ENCODE measurements around the gene ZNF644. TPM values are rescaled to one million over a fixed set of nuclear protein-coding genes. Genes with fewer than 3 reads are reported as not detected.
"Not testable (repeated sequence)": the region's sequence is repeated elsewhere in the genome, so short reads cannot be mapped to it uniquely, and the experiment has no call there.

The ZNF644 gene
- total and polyA plus RNA-seq, 3 experiments from 2014 or later: 49.4 to 50.7 (median 49.7) TPM

DNA sequence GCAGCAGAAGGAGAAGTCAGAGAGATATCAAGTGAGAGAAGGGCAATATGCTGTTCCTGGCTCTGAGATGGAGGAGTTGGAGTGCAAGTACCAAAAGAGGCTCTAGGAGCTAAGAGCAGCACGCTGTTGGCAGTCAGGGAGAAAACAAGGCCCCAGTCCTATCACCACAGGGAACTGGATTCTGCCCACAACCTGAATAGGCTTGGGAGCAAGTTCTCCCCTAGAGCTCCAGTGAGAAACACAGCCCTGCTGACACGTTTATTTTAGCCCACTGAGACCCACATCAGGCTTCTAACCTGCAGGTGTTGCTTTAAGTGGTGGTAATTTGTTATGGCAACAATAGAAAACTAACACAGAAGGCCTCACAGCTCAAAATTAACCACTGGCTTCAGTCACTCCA is 31.8 kb upstream of the ZNF644 start:
- H3K27me3 ChIP-seq (ENCODE audit: insufficient read depth, low read length, poor library complexity, severe bottlenecking): no peaks in the 10 kb centered on the region
- POLR2A ChIA-PET: no interaction called here
- H3K4me3 ChIP-seq (ENCODE audit: low read length): no peak overlapping the region
- no peaks in the 10 kb centered on the region for H3K4me1 Mint-ChIP-seq
- H3K27ac Mint-ChIP-seq: no peak overlapping the region
- DNase-seq: no peak
- H3K27me3 Mint-ChIP-seq: peaks cover 0 to 2% of the 10 kb centered on the region in 2 donors
- H3K4me1 ChIP-seq (ENCODE audit: insufficient read depth, low read length): no peaks in the 10 kb centered on the region
- H3K36me3 Mint-ChIP-seq: no peaks in the 10 kb centered on the region
- H3K9me3 Mint-ChIP-seq: no peaks in the 10 kb centered on the region
- no peak overlapping the region for H3K27ac ChIP-seq (ENCODE audit: low read depth, low read length)
- CTCF ChIA-PET: no interaction called here
- no peak overlapping the region for H3K4me3 Mint-ChIP-seq
- no peaks in the 10 kb centered on the region for H3K9me3 ChIP-seq (ENCODE audit: low read length)
- no peaks in the 10 kb centered on the region for H3K36me3 ChIP-seq (ENCODE audit: insufficient read depth, low read length)

DNA sequence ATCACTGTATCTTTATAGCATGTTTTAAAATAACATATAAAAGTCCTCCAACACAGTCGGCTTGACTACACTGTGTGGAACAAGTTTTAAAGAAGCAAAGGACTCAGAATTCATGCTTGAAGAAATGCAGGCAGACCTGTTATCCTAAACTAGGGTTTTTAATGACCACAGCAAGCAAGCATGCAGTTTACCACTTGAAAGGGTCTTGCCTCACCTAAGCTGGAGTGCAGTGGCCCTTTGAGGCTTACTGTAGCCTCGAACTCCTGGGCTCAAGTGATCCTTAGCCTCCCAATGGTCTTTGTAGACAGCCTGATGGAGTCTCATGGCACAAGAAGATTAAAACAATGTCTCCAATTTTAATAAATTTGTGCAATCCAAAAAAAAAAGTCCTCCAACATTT is 27.7 kb upstream of the ZNF644 start:
- not testable (repeated sequence) for H3K27ac ChIP-seq (ENCODE audit: low read depth, low read length); H3K4me1 ChIP-seq (ENCODE audit: insufficient read depth, low read length); H3K4me3 ChIP-seq (ENCODE audit: low read length); H3K4me1 Mint-ChIP-seq; H3K36me3 Mint-ChIP-seq; H3K4me3 Mint-ChIP-seq; H3K36me3 ChIP-seq (ENCODE audit: insufficient read depth, low read length); H3K9me3 ChIP-seq (ENCODE audit: low read length); H3K27me3 Mint-ChIP-seq; H3K27ac Mint-ChIP-seq; DNase-seq; H3K27me3 ChIP-seq (ENCODE audit: insufficient read depth, low read length, poor library complexity, severe bottlenecking); H3K9me3 Mint-ChIP-seq
- CTCF ChIA-PET: interaction anchor here (0.7 kb wide), 1 partner anchor 26 kb away, joined by 3 read pairs; no protein-coding TSS in a partner anchor
- POLR2A ChIA-PET: interaction anchor here (0.7 kb wide), 1 partner anchor 15 kb away, joined by 3 read pairs; no protein-coding TSS in a partner anchor

DNA sequence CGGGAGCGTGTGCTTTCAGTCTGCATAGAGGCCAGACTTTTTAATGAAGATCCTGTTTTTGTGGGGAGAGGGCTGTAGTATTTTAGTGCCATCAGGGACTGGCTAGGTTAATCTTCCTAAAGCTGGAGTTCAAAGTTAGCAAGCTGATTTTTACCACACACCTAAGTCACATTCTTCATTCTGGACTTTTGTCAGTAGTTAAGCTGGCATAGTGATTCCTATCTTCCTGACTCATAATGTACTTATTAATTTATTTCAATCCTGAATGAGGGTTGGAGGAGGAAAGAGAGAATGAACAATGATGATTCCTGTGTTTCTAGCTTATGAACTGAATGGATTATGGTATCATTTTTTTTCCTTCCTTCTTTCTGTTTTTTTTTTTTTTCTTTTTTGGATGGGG is 24.9 kb upstream of the ZNF644 start:
- ChIA-PET POLR2A (no interaction called here), CTCF (no interaction called here)
- Mint-ChIP-seq H3K27ac (no peak overlapping the region), H3K9me3 (peaks cover 0 to 6% (median 0%) of the 10 kb centered on the region in 5 donors), H3K4me1 (no peaks in the 10 kb centered on the region), H3K4me3 (no peak overlapping the region), H3K36me3 (peaks cover 0 to 7% (median 0%) of the 10 kb centered on the region in 3 donors), H3K27me3 (no peaks in the 10 kb centered on the region)
- DNase-seq: no peak
- Histone ChIP-seq H3K4me3 (ENCODE audit: low read length) (no peak overlapping the region), H3K27me3 (ENCODE audit: insufficient read depth, low read length, poor library complexity, severe bottlenecking) (no peaks in the 10 kb centered on the region), H3K9me3 (ENCODE audit: low read length) (no peaks in the 10 kb centered on the region), H3K36me3 (ENCODE audit: insufficient read depth, low read length) (no peaks in the 10 kb centered on the region), H3K27ac (ENCODE audit: low read depth, low read length) (no peak overlapping the region), H3K4me1 (ENCODE audit: insufficient read depth, low read length) (no peaks in the 10 kb centered on the region)

DNA sequence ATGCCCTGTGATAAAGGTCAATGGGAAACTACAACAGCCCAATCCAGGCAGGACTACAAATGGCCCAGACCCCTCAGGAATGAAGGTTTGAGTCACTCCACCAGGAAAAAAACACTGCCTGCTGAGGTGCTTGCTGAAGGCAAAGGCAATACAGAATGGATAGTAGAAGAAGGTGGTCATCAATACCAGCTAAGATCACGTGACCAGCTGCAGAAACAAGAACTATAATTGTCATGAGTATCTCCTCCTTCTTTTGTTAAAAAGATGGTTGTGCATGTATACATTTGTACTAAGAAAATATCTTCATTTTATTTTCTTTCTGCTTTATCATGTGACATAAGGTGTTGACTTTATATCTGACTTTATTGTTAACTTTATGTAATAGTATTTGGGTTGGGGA is 23.4 kb upstream of the ZNF644 start:
- Mint-ChIP-seq H3K4me3 (no peak overlapping the region), H3K36me3 (peaks cover 0 to 12% (median 2%) of the 10 kb centered on the region in 3 donors), H3K4me1 (no peaks in the 10 kb centered on the region), H3K27me3 (no peaks in the 10 kb centered on the region), H3K9me3 (peaks cover 0 to 10% (median 8%) of the 10 kb centered on the region in 5 donors), H3K27ac (no peak overlapping the region)
- Histone ChIP-seq H3K27me3 (ENCODE audit: insufficient read depth, low read length, poor library complexity, severe bottlenecking) (no peaks in the 10 kb centered on the region), H3K4me1 (ENCODE audit: insufficient read depth, low read length) (no peaks in the 10 kb centered on the region), H3K4me3 (ENCODE audit: low read length) (no peak overlapping the region), H3K36me3 (ENCODE audit: insufficient read depth, low read length) (no peaks in the 10 kb centered on the region), H3K27ac (ENCODE audit: low read depth, low read length) (no peak overlapping the region), H3K9me3 (ENCODE audit: low read length) (no peaks in the 10 kb centered on the region)
- no peak for DNase-seq
- ChIA-PET POLR2A (no interaction called here), CTCF (no interaction called here)

DNA sequence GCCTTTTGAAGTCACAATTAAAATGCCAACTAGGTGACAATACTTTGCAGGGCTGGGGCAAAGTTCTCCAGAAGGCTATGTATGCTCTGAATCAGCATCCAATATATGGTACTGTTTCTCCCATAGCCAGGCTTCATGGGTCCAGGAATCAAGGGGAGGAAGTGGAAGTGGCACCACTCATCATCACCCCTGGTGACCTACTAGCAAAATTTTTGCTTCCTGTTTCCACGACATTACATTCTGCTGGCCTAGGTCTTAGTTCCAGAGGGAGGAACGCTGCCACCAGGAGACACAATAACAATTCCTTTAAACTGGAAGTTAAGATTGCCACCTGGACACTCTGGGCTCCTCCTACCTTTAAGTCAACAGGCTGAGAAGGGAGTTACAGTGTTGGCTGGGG is 22.9 kb upstream of the ZNF644 start:
- POLR2A ChIA-PET; H3K4me1 ChIP-seq (ENCODE audit: insufficient read depth, low read length); H3K9me3 ChIP-seq (ENCODE audit: low read length); H3K27ac ChIP-seq (ENCODE audit: low read depth, low read length); H3K36me3 ChIP-seq (ENCODE audit: insufficient read depth, low read length); H3K27me3 Mint-ChIP-seq; CTCF ChIA-PET; H3K27ac Mint-ChIP-seq; H3K4me3 Mint-ChIP-seq; H3K4me1 Mint-ChIP-seq; H3K27me3 ChIP-seq (ENCODE audit: insufficient read depth, low read length, poor library complexity, severe bottlenecking); H3K4me3 ChIP-seq (ENCODE audit: low read length); DNase-seq: not testable (repeated sequence)
- H3K36me3 Mint-ChIP-seq: peaks cover 0 to 12% (median 2%) of the 10 kb centered on the region in 3 donors
- H3K9me3 Mint-ChIP-seq: peaks cover 0 to 10% (median 8%) of the 10 kb centered on the region in 5 donors

DNA sequence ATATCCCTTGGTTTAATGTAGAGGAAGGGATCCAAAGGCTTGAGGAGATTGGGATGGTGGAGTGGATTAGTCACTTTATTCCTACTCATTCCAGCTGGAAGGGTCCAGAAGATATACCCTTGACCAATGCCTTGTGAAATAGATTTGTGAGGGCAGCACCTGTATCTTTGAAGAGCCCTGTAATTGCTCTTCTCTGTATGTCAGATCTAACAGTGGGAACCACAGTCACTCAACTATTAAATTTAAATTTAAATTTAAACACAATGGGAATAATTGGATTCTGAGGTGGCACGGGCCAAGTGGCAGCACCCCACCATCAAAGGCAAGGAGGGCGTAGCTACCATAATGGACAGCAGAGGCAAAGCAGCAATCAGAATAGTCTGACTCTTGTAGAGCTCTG is 20.5 kb upstream of the ZNF644 start:
- H3K27me3 Mint-ChIP-seq; H3K27me3 ChIP-seq (ENCODE audit: insufficient read depth, low read length, poor library complexity, severe bottlenecking); H3K4me1 ChIP-seq (ENCODE audit: insufficient read depth, low read length); H3K36me3 ChIP-seq (ENCODE audit: insufficient read depth, low read length); H3K4me3 ChIP-seq (ENCODE audit: low read length); H3K4me3 Mint-ChIP-seq; CTCF ChIA-PET; H3K27ac Mint-ChIP-seq; H3K9me3 ChIP-seq (ENCODE audit: low read length); H3K4me1 Mint-ChIP-seq; H3K27ac ChIP-seq (ENCODE audit: low read depth, low read length); POLR2A ChIA-PET; DNase-seq: not testable (repeated sequence)
- Mint-ChIP-seq H3K36me3 (peaks cover 0 to 12% (median 2%) of the 10 kb centered on the region in 3 donors), H3K9me3 (peaks cover 0 to 10% (median 8%) of the 10 kb centered on the region in 5 donors)

DNA sequence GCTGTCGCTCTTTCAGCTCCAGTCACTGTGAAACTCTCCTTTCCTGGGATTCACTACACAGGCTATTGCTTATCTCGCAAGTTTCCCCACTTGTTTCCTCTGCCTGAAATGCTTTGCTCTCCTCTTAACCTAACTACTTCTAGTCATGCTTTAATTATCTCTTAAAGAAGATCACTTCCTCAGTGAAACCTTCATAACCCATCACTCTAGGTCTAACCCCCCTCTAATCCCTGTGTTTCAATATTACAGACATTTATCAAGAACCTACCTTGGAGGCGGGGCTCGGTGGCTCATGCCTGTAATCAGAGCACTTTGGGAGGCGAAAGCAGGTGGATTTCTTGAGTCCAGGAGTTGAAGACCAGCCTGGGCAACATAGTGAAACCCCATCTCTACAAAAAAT is 16.7 kb upstream of the ZNF644 start:
- Histone ChIP-seq H3K27me3 (ENCODE audit: insufficient read depth, low read length, poor library complexity, severe bottlenecking) (no peaks in the 10 kb centered on the region), H3K4me1 (ENCODE audit: insufficient read depth, low read length) (no peaks in the 10 kb centered on the region), H3K36me3 (ENCODE audit: insufficient read depth, low read length) (no peaks in the 10 kb centered on the region), H3K9me3 (ENCODE audit: low read length) (no peaks in the 10 kb centered on the region), H3K4me3 (ENCODE audit: low read length) (no peak overlapping the region), H3K27ac (ENCODE audit: low read depth, low read length) (no peak overlapping the region)
- H3K27ac Mint-ChIP-seq: no peak overlapping the region
- H3K9me3 Mint-ChIP-seq: peaks cover 0 to 10% (median 8%) of the 10 kb centered on the region in 5 donors
- CTCF ChIA-PET: no interaction called here
- peaks cover 2 to 12% of the 10 kb centered on the region in 2 donors for H3K27me3 Mint-ChIP-seq
- no peak for DNase-seq
- H3K4me3 Mint-ChIP-seq: no peak overlapping the region
- H3K36me3 Mint-ChIP-seq: peaks cover 0 to 5% (median 2%) of the 10 kb centered on the region in 3 donors
- H3K4me1 Mint-ChIP-seq: no peaks in the 10 kb centered on the region
- POLR2A ChIA-PET: no interaction called here

DNA sequence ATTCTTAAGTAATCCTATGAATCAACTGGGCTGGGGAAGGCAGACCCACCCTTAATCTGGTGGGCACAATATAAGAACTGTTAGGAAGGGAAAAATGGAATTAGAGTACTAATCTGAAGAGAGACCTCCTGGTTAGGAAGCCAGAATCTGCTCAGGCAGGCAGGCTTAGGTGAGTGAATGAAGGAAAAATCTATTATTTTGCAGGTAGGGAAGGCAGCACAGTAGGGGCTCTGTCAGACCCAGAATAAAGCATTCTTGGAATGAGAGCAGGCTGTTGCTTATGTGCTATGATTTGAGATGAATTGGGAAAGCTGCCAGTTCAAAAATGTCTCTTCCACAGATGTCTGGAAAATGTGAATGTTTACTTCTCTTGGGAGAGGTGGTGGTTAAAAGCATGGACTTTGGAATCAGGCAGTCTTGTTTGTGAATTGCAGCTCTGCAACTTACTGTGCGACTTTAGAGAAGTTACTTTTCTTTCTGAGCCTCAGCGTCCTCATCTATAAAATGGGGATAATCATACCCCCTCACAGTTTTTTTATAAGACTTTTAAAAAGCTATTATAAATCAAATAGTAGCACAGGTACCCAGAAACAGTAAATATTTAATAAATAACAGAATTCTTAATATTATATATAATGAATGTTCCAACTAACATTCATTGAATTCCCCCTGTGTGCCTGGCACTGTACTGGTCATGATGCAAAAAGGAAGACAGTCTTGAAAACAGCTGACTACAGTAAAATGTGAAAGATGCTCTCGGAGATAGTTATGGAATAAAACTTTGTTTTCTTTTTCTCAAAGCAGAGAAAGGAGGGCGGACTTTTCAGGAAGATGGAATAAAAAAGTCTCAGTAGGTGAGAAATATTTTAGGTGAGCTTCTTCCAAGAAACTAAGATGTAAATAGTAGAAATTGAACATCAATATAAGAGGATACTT is 15.3 kb upstream of the ZNF644 start:
- CTCF ChIA-PET: no interaction called here

More for the DNA sequence above, 15.3 kb upstream of the ZNF644 start:
- Mint-ChIP-seq H3K27me3 (peaks cover 6 to 26% of the 10 kb centered on the region in 2 donors), H3K9me3 (peaks cover 0 to 10% (median 4%) of the 10 kb centered on the region in 5 donors), H3K27ac (no peak overlapping the region), H3K36me3 (peaks cover 0 to 5% (median 2%) of the 10 kb centered on the region in 3 donors), H3K4me3 (no peak overlapping the region), H3K4me1 (no peaks in the 10 kb centered on the region)
- Histone ChIP-seq H3K27me3 (ENCODE audit: insufficient read depth, low read length, poor library complexity, severe bottlenecking) (no peaks in the 10 kb centered on the region), H3K4me3 (ENCODE audit: low read length) (no peak overlapping the region), H3K9me3 (ENCODE audit: low read length) (no peaks in the 10 kb centered on the region), H3K27ac (ENCODE audit: low read depth, low read length) (no peak overlapping the region), H3K4me1 (ENCODE audit: insufficient read depth, low read length) (no peaks in the 10 kb centered on the region), H3K36me3 (ENCODE audit: insufficient read depth, low read length) (no peaks in the 10 kb centered on the region)
- DNase-seq: no peak
- POLR2A ChIA-PET: no interaction called here
